ENCODE data around the gene ITPR1. TPM values are rescaled to one million over a fixed set of nuclear protein-coding genes. Genes with fewer than 3 reads are reported as not detected.
A peak's percentile ranks its signal among the peaks of the same experiment; 100 is the strongest.

The ITPR1 gene
- total and polyA plus RNA-seq, 2 of the 4 experiments (the other 2 are of a cell fraction), result 1.8 to 5.7 TPM

DNA sequence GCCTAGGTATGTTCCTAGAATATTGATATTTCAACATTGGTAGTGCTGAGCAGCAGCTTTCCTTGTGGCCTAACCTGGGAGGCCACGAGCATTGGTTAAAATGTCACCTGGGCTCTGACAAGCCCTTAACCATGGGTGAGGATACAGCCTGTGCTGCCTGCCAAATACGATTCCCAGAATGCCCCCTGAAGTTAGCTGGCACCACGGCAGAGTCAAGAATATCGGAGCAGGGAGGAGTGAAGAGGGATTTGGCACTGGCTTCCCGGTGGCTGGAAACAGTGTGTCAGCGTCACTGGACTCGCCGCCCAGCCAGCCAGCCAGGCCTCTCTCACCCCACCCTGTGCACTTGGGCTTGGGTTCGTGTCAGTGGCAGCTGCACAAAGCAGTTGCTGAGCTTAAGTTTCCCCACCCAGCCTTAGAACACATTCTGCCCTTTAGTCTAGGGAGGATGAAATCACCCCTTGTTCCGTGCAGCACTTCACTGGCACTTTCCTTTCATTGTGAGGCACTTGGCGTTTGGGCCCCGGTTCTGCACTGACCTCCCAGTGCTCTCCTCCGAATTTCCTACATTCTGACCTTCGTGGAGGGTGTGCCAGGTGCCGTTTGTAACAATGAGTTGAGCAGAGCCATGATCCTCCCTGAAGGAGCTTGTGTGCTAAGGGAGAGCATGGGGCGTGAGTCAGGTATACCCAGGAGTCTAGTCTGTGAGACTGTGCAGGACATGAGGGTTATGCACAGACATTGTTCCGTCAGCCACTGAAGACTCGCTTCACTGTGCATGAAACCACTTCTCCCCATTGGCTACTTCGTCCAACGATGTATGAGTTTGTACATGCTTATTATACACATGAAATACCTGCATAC, 333.3 kb downstream of the ITPR1 start:
- H2BK20ac ChIP-seq (ENCODE audit: low read depth, low read length), result no peak overlapping the region
- H4K91ac ChIP-seq (ENCODE audit: insufficient read depth, low read depth, low read length), result no peak overlapping the region
- H3K4me1 ChIP-seq (ENCODE audit: control insufficient read depth, insufficient read depth, low read length), result peaks cover 8% of the 10 kb centered on the region
- H3K18ac ChIP-seq (ENCODE audit: low read depth, low read length), result no peak overlapping the region
- POLR2A ChIA-PET (ENCODE audit: unreplicated experiment), result no interaction called here
- peak overlapping the region; percentile 33; the same call in 1 of the 2 replicates for H2AK5ac ChIP-seq (ENCODE audit: low read depth, low read length)
- H3K4me2 ChIP-seq (ENCODE audit: low read depth, low read length), result no peak overlapping the region
- no peak overlapping the region for H2AK9ac ChIP-seq (replicated peaks; ENCODE audit: low read depth, low read length, poor library complexity)
- peaks cover 4% of the 10 kb centered on the region for H3K9me1 ChIP-seq (ENCODE audit: insufficient read depth, low read length)
- H4K8ac ChIP-seq (ENCODE audit: low read depth in 2 of 2, low read length in 2 of 2), result no peak overlapping the region
- no TSS peak for BruUV-seq (replicated peaks)
- no peak overlapping the region for H3K14ac ChIP-seq (replicated peaks; ENCODE audit: low read depth, low read length)
- H2AFZ ChIP-seq (replicated peaks; ENCODE audit: low read length, poor library complexity), result no peak overlapping the region
- no peak for ATAC-seq (ENCODE audit: low read depth)
- CTCF ChIA-PET, result interaction anchor here (0.7 kb wide), 2 partner anchors 11 to 102 kb away, joined by 3 read pairs; no protein-coding TSS in a partner anchor
- in situ Hi-C loops (cut with MboI; ENCODE audit: low sequenced_read_pairs), result no loop called here
- no peaks in the 10 kb centered on the region for H3K9me3 ChIP-seq (ENCODE audit: control insufficient read depth, insufficient read depth, low read length)
- no peak overlapping the region for H3K4me3 ChIP-seq (ENCODE audit: insufficient read depth, low read depth, low read length)
- H3K27me3 ChIP-seq (ENCODE audit: control insufficient read depth, insufficient read depth, low read length), result no peaks in the 10 kb centered on the region
- H3K27ac ChIP-seq (ENCODE audit: insufficient read depth, low read length), result no peak overlapping the region
- no peak overlapping the region for H3K56ac ChIP-seq (ENCODE audit: extremely low read depth, insufficient read depth, low read length)
- H3K23ac ChIP-seq (ENCODE audit: low read depth, low read length), result no peak overlapping the region
- H3K79me1 ChIP-seq (ENCODE audit: low read depth in 1 of 2, low read length in 2 of 2), result no peaks in the 10 kb centered on the region
- H2BK15ac ChIP-seq (ENCODE audit: low read depth, low read length), result no peak overlapping the region
- H4K20me1 ChIP-seq (ENCODE audit: insufficient read depth, low read length), result no peaks in the 10 kb centered on the region
- no peak overlapping the region for H3K9ac ChIP-seq (ENCODE audit: low read depth, low read length)
- TF ChIP-seq ELK1 (IDR thresholded peaks at IDR 0.05; ENCODE audit: borderline replicate concordance, low read depth, low read length), result no peak
- no peak for TF ChIP-seq MAZ (IDR thresholded peaks at IDR 0.05; ENCODE audit: borderline replicate concordance, low read depth, low read length)
- TF ChIP-seq CEBPB (IDR thresholded peaks at IDR 0.05; ENCODE audit: low read depth, low read length), result no peak
- TF ChIP-seq BHLHE40 (IDR thresholded peaks at IDR 0.05; ENCODE audit: low read depth, low read length), result no peak
- TF ChIP-seq, protein P1, sequence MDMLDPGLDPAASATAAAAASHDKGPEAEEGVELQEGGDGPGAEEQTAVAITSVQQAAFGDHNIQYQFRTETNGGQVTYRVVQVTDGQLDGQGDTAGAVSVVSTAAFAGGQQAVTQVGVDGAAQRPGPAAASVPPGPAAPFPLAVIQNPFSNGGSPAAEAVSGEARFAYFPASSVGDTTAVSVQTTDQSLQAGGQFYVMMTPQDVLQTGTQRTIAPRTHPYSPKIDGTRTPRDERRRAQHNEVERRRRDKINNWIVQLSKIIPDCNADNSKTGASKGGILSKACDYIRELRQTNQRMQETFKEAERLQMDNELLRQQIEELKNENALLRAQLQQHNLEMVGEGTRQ (IDR thresholded peaks at IDR 0.05; ENCODE audit: low read depth, low read length), result no peak
- no peak for TF ChIP-seq FOS (IDR thresholded peaks at IDR 0.05; ENCODE audit: low read depth, low read length)
- no peak for TF ChIP-seq SMC3 (IDR thresholded peaks at IDR 0.05; ENCODE audit: low read depth, low read length)
- no peak for TF ChIP-seq NFE2L2 (IDR thresholded peaks at IDR 0.05; ENCODE audit: low read depth, low read length)
- no peak for TF ChIP-seq CHD1 (IDR thresholded peaks at IDR 0.05; ENCODE audit: low read depth, low read length)
- no peak for TF ChIP-seq MXI1 (IDR thresholded peaks at IDR 0.05; ENCODE audit: borderline replicate concordance, low read depth, low read length)
- TF ChIP-seq, protein P2, sequence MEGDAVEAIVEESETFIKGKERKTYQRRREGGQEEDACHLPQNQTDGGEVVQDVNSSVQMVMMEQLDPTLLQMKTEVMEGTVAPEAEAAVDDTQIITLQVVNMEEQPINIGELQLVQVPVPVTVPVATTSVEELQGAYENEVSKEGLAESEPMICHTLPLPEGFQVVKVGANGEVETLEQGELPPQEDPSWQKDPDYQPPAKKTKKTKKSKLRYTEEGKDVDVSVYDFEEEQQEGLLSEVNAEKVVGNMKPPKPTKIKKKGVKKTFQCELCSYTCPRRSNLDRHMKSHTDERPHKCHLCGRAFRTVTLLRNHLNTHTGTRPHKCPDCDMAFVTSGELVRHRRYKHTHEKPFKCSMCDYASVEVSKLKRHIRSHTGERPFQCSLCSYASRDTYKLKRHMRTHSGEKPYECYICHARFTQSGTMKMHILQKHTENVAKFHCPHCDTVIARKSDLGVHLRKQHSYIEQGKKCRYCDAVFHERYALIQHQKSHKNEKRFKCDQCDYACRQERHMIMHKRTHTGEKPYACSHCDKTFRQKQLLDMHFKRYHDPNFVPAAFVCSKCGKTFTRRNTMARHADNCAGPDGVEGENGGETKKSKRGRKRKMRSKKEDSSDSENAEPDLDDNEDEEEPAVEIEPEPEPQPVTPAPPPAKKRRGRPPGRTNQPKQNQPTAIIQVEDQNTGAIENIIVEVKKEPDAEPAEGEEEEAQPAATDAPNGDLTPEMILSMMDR (conservative IDR thresholded peaks at IDR 0.05; ENCODE audit: low read depth, low read length), result no peak
- no peak for TF ChIP-seq RFX5 (IDR thresholded peaks at IDR 0.05; ENCODE audit: low read depth, low read length)
- no peak for TF ChIP-seq MAFK (IDR thresholded peaks at IDR 0.05; ENCODE audit: low read depth, low read length)
- no peak for TF ChIP-seq RCOR1 (IDR thresholded peaks at IDR 0.05; ENCODE audit: insufficient replicate concordance, low read length)
- no peak for TF ChIP-seq POLR2A (IDR thresholded peaks at IDR 0.05; ENCODE audit: low read depth, low read length)
- intact Hi-C loops (cut with micrococcal nuclease), result no loop called here
- WGBS, 2 experiments (ENCODE audit: extremely low coverage in 2 of 2, insufficient read length in 1 of 2), result 97% methylated on average over 7 of the region's 20 CpGs; no CpG with 5 or more reads in 1 of the 2 experiments
- no peaks in the 10 kb centered on the region for H3K36me3 ChIP-seq (ENCODE audit: control insufficient read depth, insufficient read depth, low read length)
- no peak overlapping the region for H2BK120ac ChIP-seq (ENCODE audit: low read depth, low read length)
- H4K5ac ChIP-seq (ENCODE audit: low read depth, low read length), result no peak overlapping the region
- no peak overlapping the region for H2BK5ac ChIP-seq (ENCODE audit: low read depth, low read length, poor library complexity, severe bottlenecking)
- no peak for DNase-seq
- dilution Hi-C loops (cut with HindIII; ENCODE audit: low sequenced_read_pairs, unreplicated experiment), result no loop called here
- H3K4ac ChIP-seq (ENCODE audit: low read depth, low read length), result no peak overlapping the region; the same call in 1 of the 2 replicates
